DND-41 (cell line): Measurements from ENCODE around the gene NIM1K.

Experiments used
- ATAC-seq: fragments of 200-7000 bp; cut with Tn5 transposase; 3 replicates; pipeline ENCODE4 v1.9.1; 2021; ENCODE audit warnings: low read depth; ENCODE audit not compliant: insufficient read depth
- DNase-seq: peaks from one replicate; pipeline ENCODE4 v3.0.0-alpha.2; 2020
- H2AFZ ChIP-seq: 2 replicates; pipeline ENCODE4 v1.6.0; 2012; ENCODE audit warnings: low read depth, low read length
- H3K27ac ChIP-seq: 2 replicates; pipeline ENCODE4 v1.5.1; 2012; ENCODE audit warnings: low read length, inconsistent platforms
- H3K27me3 ChIP-seq: fragments of 200-600 bp; sonication (generic); 2 replicates; pipeline ENCODE4 v1.6.0; 2012; ENCODE audit warnings: low read length, mild to moderate bottlenecking, inconsistent platforms; ENCODE audit not compliant: insufficient read depth, poor library complexity
- H3K36me3 ChIP-seq: 2 replicates; pipeline ENCODE4 v1.5.1; 2012; ENCODE audit warnings: low read length, inconsistent platforms; ENCODE audit not compliant: insufficient read depth
- H3K4me1 ChIP-seq: 2 replicates; pipeline ENCODE4 v1.5.1; 2012; ENCODE audit warnings: mild to moderate bottlenecking, low read length; ENCODE audit not compliant: insufficient read depth
- H3K4me2 ChIP-seq: 2 replicates; pipeline ENCODE4 v1.6.0; 2012; ENCODE audit warnings: mild to moderate bottlenecking, moderate library complexity, low read length, inconsistent platforms; ENCODE audit not compliant: insufficient read depth
- H3K4me3 ChIP-seq, 2 experiments: fragments of 200-600 bp in 1 of 2; shearing (Covaris generic) in 1 of 2; 2 replicates each; pipeline ENCODE4 v1.5.1; 2012 to 2016; ENCODE audit warnings: inconsistent platforms in 2 of 2, low read length in 2 of 2, mild to moderate bottlenecking in 2 of 2, low read depth in 1 of 2, moderate library complexity in 1 of 2
- H3K79me2 ChIP-seq: 2 replicates; pipeline ENCODE4 v1.6.0; 2012; ENCODE audit warnings: low read length, inconsistent platforms; ENCODE audit not compliant: insufficient read depth
- H3K9ac ChIP-seq: 2 replicates; pipeline ENCODE4 v1.6.0; 2012; ENCODE audit warnings: low read depth, mild to moderate bottlenecking, inconsistent platforms, low read length, moderate library complexity
- H3K9me3 ChIP-seq: 2 replicates; pipeline ENCODE4 v1.5.1; 2012; ENCODE audit warnings: low read length, moderate library complexity, mild to moderate bottlenecking, inconsistent platforms; ENCODE audit not compliant: insufficient read depth, severe bottlenecking
- H4K20me1 ChIP-seq: 2 replicates; pipeline ENCODE4 v1.6.0; 2012; ENCODE audit warnings: low read length; ENCODE audit not compliant: insufficient read depth
- EZH2 ChIP-seq: IDR thresholded peaks from 3 replicates; pipeline ENCODE4 v1.6.1; 2012; ENCODE audit warnings: borderline replicate concordance, low read depth, mild to moderate bottlenecking, moderate library complexity, low read length, inconsistent platforms; ENCODE audit not compliant: severe bottlenecking
- TF ChIP-seq, protein P1 (sequence below): IDR thresholded peaks from 2 replicates; pipeline ENCODE4 v1.5.1; 2012; ENCODE audit warnings: borderline replicate concordance, low read length, moderate library complexity, mild to moderate bottlenecking; ENCODE audit not compliant: poor library complexity, severe bottlenecking; ENCODE audit errors: extremely low read depth

The NIM1K gene

DNA sequence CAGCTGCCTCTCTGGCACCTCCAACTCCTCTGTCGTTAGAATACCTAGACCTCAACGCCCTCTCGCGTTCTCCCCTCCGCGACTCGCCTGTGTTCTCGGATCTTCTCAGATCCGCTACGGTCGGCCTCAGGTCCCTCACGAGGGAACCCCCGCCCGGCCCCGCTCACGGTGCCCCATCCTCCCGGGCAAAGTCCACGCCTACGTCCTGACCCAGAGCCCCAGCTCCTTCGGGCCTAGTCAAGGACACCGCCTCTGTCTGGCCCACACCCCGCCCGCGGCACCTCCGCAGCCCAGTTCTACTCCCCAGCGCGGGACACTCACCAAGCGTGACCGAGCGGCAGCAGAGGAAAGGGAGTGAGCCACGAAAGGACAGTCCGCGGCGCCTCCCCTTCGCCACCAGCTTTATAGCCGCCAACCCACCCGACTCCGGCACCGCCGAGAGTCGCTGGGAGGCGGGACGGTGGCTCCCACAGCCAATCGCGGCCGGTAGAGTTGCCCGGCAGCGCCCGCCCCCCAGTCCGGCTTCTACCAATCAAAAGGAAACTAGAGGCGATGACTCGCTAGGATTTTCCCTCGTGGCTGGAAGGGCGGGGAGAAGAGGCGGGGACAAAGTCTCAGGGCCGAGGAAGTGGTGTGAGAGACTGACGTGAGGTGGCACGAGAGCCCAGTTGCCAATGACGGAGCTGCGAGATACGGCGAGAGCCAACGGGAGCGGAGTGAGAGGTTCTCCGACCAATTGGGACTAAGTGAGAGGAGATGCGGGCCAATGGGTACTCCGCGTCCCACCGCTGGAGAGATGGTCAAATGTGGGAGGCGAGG lies 121.2 kb downstream of the NIM1K start, which contains the start of gene HMGCS1:
TSS of gene HMGCS1 (minus strand) at position 378 of the 819 bp plus-strand sequence. CDS start 14,447 bp downstream, outside the sequence.
- ATAC-seq, result peak; percentile 93
- Histone ChIP-seq H2AFZ (peak within 1 kb of the TSS; percentile 61), H3K79me2 (peaks cover 50% of the 10 kb centered on the region)

DNA sequence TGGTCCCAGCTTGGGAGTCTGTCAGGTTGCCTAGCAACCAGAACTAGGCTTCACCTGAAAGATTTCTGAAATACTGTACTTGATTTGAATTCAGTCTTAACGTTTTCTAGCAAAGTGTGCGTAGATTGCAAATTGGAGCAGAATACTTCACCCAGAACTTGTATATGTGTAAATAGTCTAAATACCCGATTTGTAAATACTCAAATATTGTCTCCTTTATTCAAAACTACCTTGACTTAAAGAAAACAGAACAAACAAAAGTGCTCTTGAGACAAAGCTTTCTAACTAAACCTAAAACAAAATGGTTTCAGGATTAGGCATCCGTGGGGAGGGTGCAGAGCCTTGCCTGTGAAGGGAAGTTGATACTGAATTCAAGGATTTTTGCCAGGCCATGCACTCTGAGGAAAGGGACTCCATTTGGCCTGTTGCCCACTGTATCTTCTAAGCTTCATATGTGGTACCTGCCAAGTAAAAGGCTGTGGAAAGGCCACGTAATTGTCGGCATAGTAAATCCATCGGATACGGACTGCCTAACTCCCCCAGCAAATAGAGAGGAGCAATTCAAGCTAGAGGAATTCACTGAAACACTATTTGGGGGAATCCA lies 121.9 kb downstream of the NIM1K start:
- no peaks in the 10 kb centered on the region for H3K27me3 ChIP-seq
- H3K9me3 ChIP-seq, result no peaks in the 10 kb centered on the region
- DNase-seq (peak; percentile 34), ATAC-seq (no peak)
- peaks cover 43% of the 10 kb centered on the region for H3K79me2 ChIP-seq
- TF ChIP-seq, protein P1, sequence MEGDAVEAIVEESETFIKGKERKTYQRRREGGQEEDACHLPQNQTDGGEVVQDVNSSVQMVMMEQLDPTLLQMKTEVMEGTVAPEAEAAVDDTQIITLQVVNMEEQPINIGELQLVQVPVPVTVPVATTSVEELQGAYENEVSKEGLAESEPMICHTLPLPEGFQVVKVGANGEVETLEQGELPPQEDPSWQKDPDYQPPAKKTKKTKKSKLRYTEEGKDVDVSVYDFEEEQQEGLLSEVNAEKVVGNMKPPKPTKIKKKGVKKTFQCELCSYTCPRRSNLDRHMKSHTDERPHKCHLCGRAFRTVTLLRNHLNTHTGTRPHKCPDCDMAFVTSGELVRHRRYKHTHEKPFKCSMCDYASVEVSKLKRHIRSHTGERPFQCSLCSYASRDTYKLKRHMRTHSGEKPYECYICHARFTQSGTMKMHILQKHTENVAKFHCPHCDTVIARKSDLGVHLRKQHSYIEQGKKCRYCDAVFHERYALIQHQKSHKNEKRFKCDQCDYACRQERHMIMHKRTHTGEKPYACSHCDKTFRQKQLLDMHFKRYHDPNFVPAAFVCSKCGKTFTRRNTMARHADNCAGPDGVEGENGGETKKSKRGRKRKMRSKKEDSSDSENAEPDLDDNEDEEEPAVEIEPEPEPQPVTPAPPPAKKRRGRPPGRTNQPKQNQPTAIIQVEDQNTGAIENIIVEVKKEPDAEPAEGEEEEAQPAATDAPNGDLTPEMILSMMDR, result no peak
- TF ChIP-seq EZH2, result no peak
- H3K27ac ChIP-seq, result peak overlapping the region; percentile 83
- peak overlapping the region; percentile 60 for H2AFZ ChIP-seq
- H3K4me3 ChIP-seq, result peak overlapping the region in 1 of 2 experiments; percentile 47; a peak in 2 of 4 replicates
- H3K36me3 ChIP-seq, result peaks cover 38% of the 10 kb centered on the region
- peak overlapping the region; percentile 62 for H3K4me2 ChIP-seq
- H3K9ac ChIP-seq, result peak overlapping the region; percentile 46
- peaks cover 38% of the 10 kb centered on the region for H4K20me1 ChIP-seq
- H3K4me1 ChIP-seq, result peaks cover 50% of the 10 kb centered on the region

More for the DNA sequence above, 121.2 kb downstream of the NIM1K start, which contains the start of gene HMGCS1:
- Histone ChIP-seq H3K4me2 (peak within 1 kb of the TSS; percentile 97), H3K9me3 (no peaks in the 10 kb centered on the region), H3K4me3 (peak within 1 kb of the TSS; percentile 89 to 94), H3K27me3 (no peaks in the 10 kb centered on the region), H3K36me3 (peaks cover 45% of the 10 kb centered on the region), H3K4me1 (peaks cover 57% of the 10 kb centered on the region), H3K9ac (peak within 1 kb of the TSS; percentile 82), H4K20me1 (peaks cover 44% of the 10 kb centered on the region), H3K27ac (peak within 1 kb of the TSS; percentile 86)
- peak; percentile 100 for DNase-seq
- TF ChIP-seq, protein P1, result peak; percentile 33
- TF ChIP-seq EZH2, result no peak

DNA sequence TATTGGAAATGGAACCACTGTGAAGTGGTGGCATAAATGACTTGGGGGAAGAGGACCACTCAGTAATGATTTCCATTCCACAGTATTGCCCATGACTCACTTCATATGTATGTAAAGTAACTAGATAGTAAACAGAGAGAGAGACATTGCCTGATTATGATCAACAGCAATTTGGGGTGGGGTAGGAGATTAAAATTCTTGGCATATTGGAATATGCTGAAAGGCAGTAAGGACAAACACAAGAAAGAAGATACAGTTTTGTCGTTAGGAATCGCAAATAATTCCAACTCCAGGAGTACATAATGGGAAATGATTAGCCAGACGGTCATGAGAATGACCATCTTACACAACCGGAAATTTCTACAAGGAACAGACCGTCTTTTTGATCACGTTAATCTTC lies 122.7 kb downstream of the NIM1K start:
- ATAC-seq (no peak), DNase-seq (no peak)
- H3K4me1 ChIP-seq, result peaks cover 42% of the 10 kb centered on the region
- H2AFZ ChIP-seq, result peak overlapping the region; percentile 60; the same call in 1 of the 2 replicates
- H3K9ac ChIP-seq, result 0 out of 2 replicates have a peak overlapping the region, but pooled peaks have one; percentile 46
- H4K20me1 ChIP-seq, result peaks cover 30% of the 10 kb centered on the region
- H3K27me3 ChIP-seq, result no peaks in the 10 kb centered on the region
- peaks cover 31% of the 10 kb centered on the region for H3K36me3 ChIP-seq
- peaks cover 35% of the 10 kb centered on the region for H3K79me2 ChIP-seq
- no peaks in the 10 kb centered on the region for H3K9me3 ChIP-seq
- H3K4me3 ChIP-seq, result no peak overlapping the region
- TF ChIP-seq, protein P1, result no peak
- no peak for TF ChIP-seq EZH2
- H3K27ac ChIP-seq, result peak overlapping the region; percentile 83
- no peak overlapping the region for H3K4me2 ChIP-seq
